ENCODE measurements around the gene FOXL3.

GRCh38 chr7:305410-306151 lies 15.6 kb downstream of the FOXL3 start:
- TF ChIP-seq CTCF (IDR thresholded peaks at IDR 0.05), result no peak
- no peak for TF ChIP-seq POLR2A (IDR thresholded peaks at IDR 0.05)

All from right lobe of liver (tissue), 4 donors.